Uterus (tissue), 4 donors: ENCODE measurements around the gene KCNK10. TPM values are rescaled to one million over a fixed set of nuclear protein-coding genes. Genes with fewer than 3 reads are reported as not detected.

Experiments
- DNase-seq, 2 donors: peaks; one replicate each; pipeline ENCODE4 v3.0.0-alpha.2; 2019 to 2020
- H3K27ac ChIP-seq, 2 donors: fragments of 200-600 bp; sonication (generic); 1 replicate in 1 of 2; 2 replicates in 1 of 2; pipeline ENCODE4 v1.5.1; 2016 to 2018
- H3K27me3 ChIP-seq, 2 donors: fragments of 200-600 bp; sonication (generic); one replicate each; pipeline ENCODE4 v1.5.1; 2018 to 2019; ENCODE audit warnings: control low read depth in 1 of 2
- H3K36me3 ChIP-seq, 2 donors: fragments of 200-600 bp; sonication (generic); one replicate each; pipeline ENCODE4 v1.5.1; 2019; ENCODE audit warnings: control low read depth in 1 of 2
- H3K4me1 ChIP-seq, 2 donors: fragments of 200-600 bp; sonication (generic); one replicate each; pipeline ENCODE4 v1.5.1; 2018 to 2019; ENCODE audit warnings: control low read depth in 1 of 2
- H3K4me3 ChIP-seq, 2 donors: fragments of 200-600 bp; sonication (generic); 1 replicate in 1 of 2; 2 replicates in 1 of 2; pipeline ENCODE4 v1.5.1; 2018 to 2019; ENCODE audit warnings: mild to moderate bottlenecking in 1 of 2
- H3K9me3 ChIP-seq, 2 donors: fragments of 200-600 bp; sonication (generic); one replicate each; pipeline ENCODE4 v1.5.1; 2019; ENCODE audit warnings: control low read depth in 1 of 2
- POLR2A ChIP-seq, 2 donors: fragments of 450-650 bp; IDR thresholded peaks; one replicate each; pipeline ENCODE4 v1.6.1; 2016; ENCODE audit warnings: antibody characterized with exemption in 2 of 2, mild to moderate bottlenecking in 1 of 2, moderate library complexity in 1 of 2
- intact Hi-C: fragments of 100-400 bp; cut with DNase I; formaldehyde crosslinking; loops from one replicate; pipeline ENCODE4 v1.15.1; 2023; ENCODE audit warnings: low total_unique reads
- total RNA-seq, 4 donors: library from RNA; depleted of rRNA in 3 of 4; stranded (reverse); fragments of >200 nt in 3 of 4; gene quantifications; one replicate each; pipeline versions ENCODE4 v1.1.0 to v1.2.4, GENCODE V29; 2014 to 2023
- TF ChIP-seq, protein P1 (sequence below), 4 experiments: fragments of 200-600 bp in 2 of 4; fragments of 450-650 bp in 2 of 4; sonication (generic) in 2 of 4; IDR thresholded peaks; one replicate each; pipeline ENCODE4 v1.5.1; 2016 to 2019; ENCODE audit warnings: antibody characterized with exemption in 4 of 4, mild to moderate bottlenecking in 2 of 4, moderate library complexity in 1 of 4
- donor health status: DM: yes; HTN: yes; CAD: no.

The KCNK10 gene
- under 1 TPM in 1 of 4 donors, not detected in 3; 0.14 TPM for total RNA-seq

DNA sequence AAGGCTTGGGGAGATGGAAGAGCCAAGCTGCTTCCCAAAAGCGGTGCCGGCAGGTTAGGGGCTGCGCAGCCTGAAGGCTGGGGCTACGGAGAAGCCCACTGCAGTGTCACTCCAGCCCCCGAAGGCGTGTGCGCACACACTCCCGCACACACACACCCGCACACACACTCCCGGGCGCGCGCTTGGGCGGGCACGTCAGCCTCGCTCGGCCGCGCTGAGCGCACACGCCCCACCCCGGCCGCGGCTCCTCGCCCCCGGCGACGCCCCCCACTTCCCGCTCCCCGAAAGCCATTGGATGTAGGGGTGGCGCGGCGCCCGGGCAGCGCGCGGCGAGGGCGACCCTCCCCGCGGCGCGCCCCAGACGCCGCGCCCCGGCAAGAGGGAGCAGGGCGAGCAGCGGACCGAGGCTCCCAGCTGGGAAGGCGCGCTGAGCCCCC is at the start of gene KCNK10:
TSS of gene KCNK10 (minus strand) at position 184 of the 437 bp plus-strand sequence. CDS start 471 bp downstream, outside the sequence.
- intact Hi-C loops = no loop called here
- TF ChIP-seq, protein P1, sequence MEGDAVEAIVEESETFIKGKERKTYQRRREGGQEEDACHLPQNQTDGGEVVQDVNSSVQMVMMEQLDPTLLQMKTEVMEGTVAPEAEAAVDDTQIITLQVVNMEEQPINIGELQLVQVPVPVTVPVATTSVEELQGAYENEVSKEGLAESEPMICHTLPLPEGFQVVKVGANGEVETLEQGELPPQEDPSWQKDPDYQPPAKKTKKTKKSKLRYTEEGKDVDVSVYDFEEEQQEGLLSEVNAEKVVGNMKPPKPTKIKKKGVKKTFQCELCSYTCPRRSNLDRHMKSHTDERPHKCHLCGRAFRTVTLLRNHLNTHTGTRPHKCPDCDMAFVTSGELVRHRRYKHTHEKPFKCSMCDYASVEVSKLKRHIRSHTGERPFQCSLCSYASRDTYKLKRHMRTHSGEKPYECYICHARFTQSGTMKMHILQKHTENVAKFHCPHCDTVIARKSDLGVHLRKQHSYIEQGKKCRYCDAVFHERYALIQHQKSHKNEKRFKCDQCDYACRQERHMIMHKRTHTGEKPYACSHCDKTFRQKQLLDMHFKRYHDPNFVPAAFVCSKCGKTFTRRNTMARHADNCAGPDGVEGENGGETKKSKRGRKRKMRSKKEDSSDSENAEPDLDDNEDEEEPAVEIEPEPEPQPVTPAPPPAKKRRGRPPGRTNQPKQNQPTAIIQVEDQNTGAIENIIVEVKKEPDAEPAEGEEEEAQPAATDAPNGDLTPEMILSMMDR (IDR thresholded peaks at IDR 0.05) = no peak
- TF ChIP-seq POLR2A (IDR thresholded peaks at IDR 0.05) = no peak

GRCh38 chr14:88369496-88369895 is 46.4 kb upstream of the KCNK10 start:
- DNase-seq = no peak
- H3K9me3 ChIP-seq = no peaks in the 10 kb centered on the region
- no peak overlapping the region for H3K4me3 ChIP-seq
- no peak overlapping the region for H3K27ac ChIP-seq
- H3K27me3 ChIP-seq = no peaks in the 10 kb centered on the region
- no peaks in the 10 kb centered on the region for H3K36me3 ChIP-seq
- intact Hi-C loops = no loop called here
- no peaks in the 10 kb centered on the region for H3K4me1 ChIP-seq
- no peak for TF ChIP-seq POLR2A (IDR thresholded peaks at IDR 0.05)
- TF ChIP-seq, protein P1 (IDR thresholded peaks at IDR 0.05) = no peak

More for the DNA sequence above, at the start of gene KCNK10:
- no peaks in the 10 kb centered on the region for H3K9me3 ChIP-seq
- H3K36me3 ChIP-seq = no peaks in the 10 kb centered on the region
- DNase-seq = no peak
- no peak within 1 kb of the TSS for H3K27ac ChIP-seq
- peaks cover 0 to 5% of the 10 kb centered on the region in 2 donors for H3K4me1 ChIP-seq
- peaks cover 0 to 32% of the 10 kb centered on the region in 2 donors for H3K27me3 ChIP-seq
- no peak within 1 kb of the TSS for H3K4me3 ChIP-seq

GRCh38 chr14:88364710-88365413 is 41.8 kb upstream of the KCNK10 start:
- intact Hi-C loops = no loop called here
- TF ChIP-seq POLR2A (IDR thresholded peaks at IDR 0.05) = no peak
- TF ChIP-seq, protein P1 (IDR thresholded peaks at IDR 0.05) = no peak
- no peaks in the 10 kb centered on the region for H3K9me3 ChIP-seq
- H3K36me3 ChIP-seq = no peaks in the 10 kb centered on the region
- no peak overlapping the region for H3K4me3 ChIP-seq
- no peaks in the 10 kb centered on the region for H3K27me3 ChIP-seq
- no peak for DNase-seq
- H3K27ac ChIP-seq = no peak overlapping the region
- H3K4me1 ChIP-seq = no peaks in the 10 kb centered on the region

- Histone ChIP-seq H3K27ac (no peak overlapping the region), H3K9me3 (no peaks in the 10 kb centered on the region), H3K36me3 (no peaks in the 10 kb centered on the region), H3K4me1 (no peaks in the 10 kb centered on the region), H3K4me3 (no peak overlapping the region), H3K27me3 (no peaks in the 10 kb centered on the region)
- DNase-seq = no peak
- TF ChIP-seq, protein P1 (IDR thresholded peaks at IDR 0.05) = no peak
- no peak for TF ChIP-seq POLR2A (IDR thresholded peaks at IDR 0.05)
- intact Hi-C loops = no loop called here
Measured at GRCh38 chr14:88363644-88364043, 40.6 kb upstream of the KCNK10 start.

DNA sequence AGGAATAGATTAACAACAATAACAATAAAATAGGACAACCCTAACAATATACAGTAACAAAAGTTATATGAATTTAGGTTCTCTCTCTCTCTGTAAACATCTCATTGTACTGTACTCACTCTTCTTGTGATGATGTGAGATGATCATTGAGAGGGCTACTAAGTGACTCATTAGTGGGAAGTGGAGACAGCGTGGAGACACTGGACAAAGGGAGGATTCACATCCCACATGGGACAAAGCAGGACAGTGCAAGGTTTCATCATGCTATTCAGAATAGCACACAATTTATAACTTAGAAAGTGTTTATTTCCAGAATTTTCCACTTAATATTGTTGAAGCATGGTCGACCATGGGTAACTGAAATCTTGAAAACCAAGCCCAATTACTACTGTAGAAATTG is 36.4 kb upstream of the KCNK10 start:
- Histone ChIP-seq H3K4me3 (no peak overlapping the region), H3K36me3 (no peaks in the 10 kb centered on the region), H3K27ac (no peak overlapping the region), H3K27me3 (no peaks in the 10 kb centered on the region), H3K4me1 (no peaks in the 10 kb centered on the region), H3K9me3 (no peaks in the 10 kb centered on the region)
- intact Hi-C loops = no loop called here
- TF ChIP-seq, protein P1 (IDR thresholded peaks at IDR 0.05) = no peak
- no peak for TF ChIP-seq POLR2A (IDR thresholded peaks at IDR 0.05)
- no peak for DNase-seq
